GM19452 (cell line): ENCODE measurements around the gene TNS4.

Experiments used
- ATAC-seq: cut with Tn5 transposase; IDR thresholded peaks from one replicate; pipeline ENCODE4 v1.9.1; 2021; ENCODE audit not compliant: unreplicated experiment

TNS4 gene

GRCh38 chr17:40458851-40459482 lies 42.5 kb downstream of the TNS4 start:
- ATAC-seq: no peak

- ATAC-seq: no peak
Measured at GRCh38 chr17:40457964-40458791, 43.2 kb downstream of the TNS4 start.

DNA sequence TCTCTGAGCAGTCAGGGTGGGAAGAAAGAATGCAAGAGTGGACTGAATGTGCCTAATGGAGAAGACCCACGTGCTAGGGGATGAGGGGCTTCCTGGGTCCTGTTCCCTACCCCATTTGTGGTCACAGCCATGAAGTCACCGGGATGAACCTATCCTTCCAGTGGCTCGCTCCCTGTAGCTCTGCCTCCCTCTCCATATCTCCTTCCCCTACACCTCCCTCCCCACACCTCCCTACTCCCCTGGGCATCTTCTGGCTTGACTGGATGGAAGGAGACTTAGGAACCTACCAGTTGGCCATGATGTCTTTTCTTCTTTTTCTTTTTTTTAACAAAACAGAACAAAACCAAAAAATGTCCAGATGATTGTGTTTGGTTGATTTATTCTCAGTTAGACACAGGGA lies 44.1 kb downstream of the TNS4 start:
- ATAC-seq: no peak

DNA sequence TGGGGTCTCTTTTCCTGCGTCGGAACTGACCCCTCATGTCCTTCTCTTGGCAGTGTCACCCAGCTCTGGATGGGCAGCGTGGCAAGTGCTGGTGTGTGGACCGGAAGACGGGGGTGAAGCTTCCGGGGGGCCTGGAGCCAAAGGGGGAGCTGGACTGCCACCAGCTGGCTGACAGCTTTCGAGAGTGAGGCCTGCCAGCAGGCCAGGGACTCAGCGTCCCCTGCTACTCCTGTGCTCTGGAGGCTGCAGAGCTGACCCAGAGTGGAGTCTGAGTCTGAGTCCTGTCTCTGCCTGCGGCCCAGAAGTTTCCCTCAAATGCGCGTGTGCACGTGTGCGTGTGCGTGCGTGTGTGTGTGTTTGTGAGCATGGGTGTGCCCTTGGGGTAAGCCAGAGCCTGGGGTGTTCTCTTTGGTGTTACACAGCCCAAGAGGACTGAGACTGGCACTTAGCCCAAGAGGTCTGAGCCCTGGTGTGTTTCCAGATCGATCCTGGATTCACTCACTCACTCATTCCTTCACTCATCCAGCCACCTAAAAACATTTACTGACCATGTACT lies 44.9 kb downstream of the TNS4 start:
- ATAC-seq: no peak

GRCh38 chr17:40454613-40454995 lies 46.8 kb downstream of the TNS4 start:
- ATAC-seq: no peak

DNA sequence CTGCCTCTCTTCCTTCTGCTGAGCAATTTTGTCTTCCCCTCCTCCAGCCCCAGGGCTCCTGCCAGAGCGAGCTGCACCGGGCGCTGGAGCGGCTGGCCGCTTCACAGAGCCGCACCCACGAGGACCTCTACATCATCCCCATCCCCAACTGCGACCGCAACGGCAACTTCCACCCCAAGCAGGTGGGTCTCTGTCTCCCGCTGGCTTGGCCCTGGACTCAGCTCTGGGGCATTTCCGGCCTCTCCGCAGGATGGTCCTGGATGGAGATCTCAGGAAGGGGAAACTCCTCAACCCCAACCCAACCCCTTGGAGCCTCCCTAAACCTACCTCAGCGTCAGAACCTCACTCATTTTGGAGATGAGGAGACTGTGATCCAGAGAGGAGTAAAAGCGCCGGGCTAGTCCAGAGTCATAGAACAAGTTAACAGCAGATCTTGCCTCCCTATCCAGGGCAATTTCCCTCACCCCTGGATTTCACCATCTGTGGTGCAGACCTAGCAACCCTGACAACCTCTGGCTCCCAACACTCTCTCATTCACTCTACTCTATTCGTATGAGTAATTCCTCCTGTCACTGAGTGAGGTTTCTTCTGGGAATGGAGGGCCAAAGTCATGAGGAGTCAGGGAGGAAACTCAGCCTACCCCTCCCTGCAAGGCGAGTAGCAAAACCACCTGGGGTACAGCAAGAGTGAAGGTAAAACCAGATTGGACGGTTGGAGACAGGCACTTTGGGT lies 47.4 kb downstream of the TNS4 start:
- ATAC-seq: no peak

DNA sequence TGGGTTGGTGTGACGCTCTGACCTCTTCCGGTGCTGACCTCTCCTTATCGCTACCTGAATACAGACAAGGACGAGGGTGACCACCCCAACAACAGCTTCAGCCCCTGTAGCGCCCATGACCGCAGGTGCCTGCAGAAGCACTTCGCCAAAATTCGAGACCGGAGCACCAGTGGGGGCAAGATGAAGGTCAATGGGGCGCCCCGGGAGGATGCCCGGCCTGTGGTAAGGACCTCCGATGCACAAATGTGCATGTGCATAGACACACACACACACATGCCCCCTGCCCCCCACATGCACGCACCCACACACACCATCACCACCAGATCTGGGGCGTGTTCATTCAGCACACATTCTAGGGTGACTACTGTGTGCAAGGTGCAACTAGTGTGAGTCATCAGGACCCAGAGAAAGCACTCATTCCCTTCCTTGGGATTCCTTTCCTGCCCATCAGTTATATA lies 48.5 kb downstream of the TNS4 start:
- no peak for ATAC-seq

- no peak for ATAC-seq
Measured at GRCh38 chr17:40452216-40452787, 49.1 kb downstream of the TNS4 start.

- ATAC-seq: no peak
Measured at GRCh38 chr17:40451420-40451819, 50.0 kb downstream of the TNS4 start.

- ATAC-seq: no peak
Measured at GRCh38 chr17:40450175-40450574, 51.2 kb downstream of the TNS4 start.

DNA sequence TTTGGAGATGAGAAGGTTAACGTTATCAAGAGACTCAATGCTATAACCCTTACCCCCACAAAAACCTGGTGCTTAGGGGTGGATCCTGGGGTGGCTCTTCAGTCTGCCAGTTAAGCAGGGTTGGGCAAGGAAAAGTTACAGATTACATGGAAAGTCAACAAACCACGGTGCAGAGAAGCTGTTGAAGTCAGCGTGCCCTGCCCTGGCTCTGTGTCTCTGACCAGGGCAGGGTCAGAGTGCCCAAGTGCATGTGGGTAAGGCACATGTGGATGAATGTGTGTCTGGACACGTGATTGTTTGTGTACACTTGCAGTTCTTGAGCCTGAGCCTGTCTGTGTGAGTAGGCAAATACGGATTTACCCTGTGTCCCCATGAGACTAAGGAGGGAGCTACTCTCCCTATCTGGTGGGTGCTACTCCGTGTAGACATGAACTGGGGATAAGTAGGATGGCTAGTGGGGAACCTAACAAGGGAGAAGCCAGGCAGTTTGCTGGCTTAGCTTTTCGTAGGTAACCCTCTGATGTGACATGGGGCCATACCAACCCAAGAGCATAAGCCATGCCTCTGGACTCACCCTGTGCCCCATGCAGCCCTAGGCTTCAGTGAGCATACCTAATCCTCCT lies 52.7 kb downstream of the TNS4 start:
- ATAC-seq: no peak

- no peak for ATAC-seq
Measured at GRCh38 chr17:40448213-40448638, 53.2 kb downstream of the TNS4 start.

GRCh38 chr17:40447806-40448205 lies 53.6 kb downstream of the TNS4 start:
- no peak for ATAC-seq

DNA sequence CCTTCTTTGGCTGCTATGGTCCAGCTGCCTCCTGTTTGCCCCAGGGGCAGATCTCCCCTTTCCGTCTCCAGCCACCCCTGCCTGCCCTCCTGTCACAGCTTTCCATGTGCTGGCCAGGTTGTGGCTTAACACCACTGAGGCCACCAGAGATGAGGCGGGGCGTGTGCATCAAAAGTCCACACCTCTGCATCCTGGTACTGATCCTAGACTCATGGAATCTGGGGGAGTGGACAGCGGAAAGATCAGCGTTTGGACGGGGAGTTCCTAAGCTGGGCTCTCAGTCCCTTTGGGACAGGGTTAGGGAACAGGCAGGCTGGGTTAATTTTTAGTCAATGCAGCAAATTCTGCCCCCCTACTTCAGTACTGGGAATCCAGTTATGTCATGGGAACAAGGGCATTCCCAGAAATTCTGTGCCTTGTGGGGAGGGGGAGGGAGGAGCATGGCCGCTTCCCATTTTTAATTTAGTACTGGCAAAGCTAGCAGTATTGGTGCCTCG lies 54.2 kb downstream of the TNS4 start:
- no peak for ATAC-seq

DNA sequence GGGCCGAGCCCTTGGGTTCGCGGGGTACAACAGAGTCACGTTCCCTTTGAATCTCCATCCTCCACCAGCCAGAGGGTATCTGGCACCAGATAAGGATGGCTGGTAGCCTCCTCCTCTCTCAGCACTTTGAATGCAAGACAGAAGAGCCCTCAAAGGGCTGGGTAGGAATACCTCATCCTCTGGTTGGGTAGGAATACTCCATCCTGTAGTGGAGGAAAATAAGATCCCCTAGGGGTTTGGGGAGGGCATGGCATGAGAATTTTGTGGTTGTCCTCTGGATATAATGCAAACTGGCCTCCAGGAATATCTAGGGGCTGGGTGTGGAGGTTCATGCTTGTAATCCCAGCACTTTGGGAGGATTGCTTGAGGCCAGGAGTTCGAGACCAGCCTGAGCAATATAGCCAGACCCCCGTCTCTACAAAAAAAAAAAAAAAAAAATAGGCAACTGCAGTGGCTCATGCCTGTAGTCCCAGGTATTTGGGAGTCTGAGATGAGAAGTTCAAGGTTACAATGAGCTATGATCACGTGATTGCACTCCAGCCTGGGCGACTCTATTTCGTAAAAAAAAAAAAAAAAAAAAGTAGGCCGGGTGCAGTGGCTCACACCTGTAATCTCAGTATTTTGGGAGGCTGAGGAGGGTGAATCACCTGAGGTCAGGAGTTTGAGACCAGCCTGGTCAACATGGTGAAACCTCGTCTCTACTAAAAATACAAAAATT lies 55.5 kb downstream of the TNS4 start:
- no peak for ATAC-seq

DNA sequence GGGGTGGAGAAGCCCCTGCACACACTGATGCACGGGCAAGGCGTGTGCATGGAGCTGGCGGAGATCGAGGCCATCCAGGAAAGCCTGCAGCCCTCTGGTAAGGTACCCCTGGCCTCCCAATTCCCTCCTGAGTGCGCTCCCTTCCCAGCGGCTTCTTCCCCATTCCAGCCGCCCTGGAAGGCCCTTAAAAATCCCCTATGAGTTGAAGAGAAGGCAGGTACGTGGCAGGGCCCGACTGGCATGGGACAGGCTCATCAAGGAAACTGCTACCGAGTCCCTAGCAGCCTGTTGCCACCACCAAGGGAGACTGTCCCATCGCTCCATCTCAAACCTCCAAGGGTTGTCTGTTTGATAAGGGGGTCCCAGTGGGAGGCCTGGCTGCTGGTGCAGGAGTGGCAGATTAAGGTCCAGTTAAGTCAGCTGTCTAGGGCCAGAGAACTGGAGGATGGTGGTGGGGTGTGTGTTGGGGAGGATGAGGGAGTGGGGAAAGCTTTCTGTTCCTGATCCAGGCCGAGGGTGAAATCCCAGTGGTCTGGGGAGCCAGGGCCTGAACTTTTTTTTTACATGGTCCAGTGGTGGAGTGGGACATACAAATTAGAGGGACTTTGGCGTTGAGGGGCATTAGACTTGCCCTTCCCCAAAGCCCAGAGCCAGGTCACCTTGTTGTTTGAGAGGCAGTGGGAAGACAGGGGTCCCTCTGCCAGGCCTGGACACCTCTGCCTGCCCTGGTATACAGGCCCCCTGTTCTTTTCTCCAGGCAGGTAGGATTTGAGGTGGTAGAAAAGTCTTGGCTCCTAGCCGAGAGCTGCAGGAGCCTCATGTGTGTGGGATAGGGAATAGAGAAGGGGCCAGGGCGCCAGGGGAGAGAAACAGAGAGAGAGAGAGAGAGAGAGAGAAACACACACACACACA lies 57.2 kb downstream of the TNS4 start:
- ATAC-seq: no peak

DNA sequence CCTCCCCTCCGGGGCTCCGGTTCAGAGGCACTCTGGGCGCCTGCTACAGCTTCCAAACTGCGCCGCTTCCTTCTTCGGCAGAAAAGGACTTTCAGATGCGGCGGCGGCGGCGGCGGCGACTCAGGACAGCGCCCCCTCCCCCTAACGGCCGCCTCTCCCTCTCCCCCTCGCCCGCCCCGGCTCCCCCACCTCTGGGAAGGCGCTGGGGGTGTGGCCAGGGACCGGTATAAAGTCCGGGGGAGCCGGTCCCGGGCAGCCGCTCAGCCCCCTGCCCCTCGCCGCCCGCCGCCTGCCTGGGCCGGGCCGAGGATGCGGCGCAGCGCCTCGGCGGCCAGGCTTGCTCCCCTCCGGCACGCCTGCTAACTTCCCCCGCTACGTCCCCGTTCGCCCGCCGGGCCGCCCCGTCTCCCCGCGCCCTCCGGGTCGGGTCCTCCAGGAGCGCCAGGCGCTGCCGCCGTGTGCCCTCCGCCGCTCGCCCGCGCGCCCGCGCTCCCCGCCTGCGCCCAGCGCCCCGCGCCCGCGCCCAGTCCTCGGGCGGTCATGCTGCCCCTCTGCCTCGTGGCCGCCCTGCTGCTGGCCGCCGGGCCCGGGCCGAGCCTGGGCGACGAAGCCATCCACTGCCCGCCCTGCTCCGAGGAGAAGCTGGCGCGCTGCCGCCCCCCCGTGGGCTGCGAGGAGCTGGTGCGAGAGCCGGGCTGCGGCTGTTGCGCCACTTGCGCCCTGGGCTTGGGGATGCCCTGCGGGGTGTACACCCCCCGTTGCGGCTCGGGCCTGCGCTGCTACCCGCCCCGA lies 58.0 kb downstream of the TNS4 start, which contains the start of gene IGFBP4:
Gene IGFBP4, plus strand, starts transcription at position 255 of the 792 bp plus-strand sequence. Its CDS starts 286 bp downstream, at position 541.
- ATAC-seq: peak; percentile 43
